Heart left ventricle (tissue), 16 donors: ENCODE results near the gene P2RY8. TPM values are rescaled to one million over a fixed set of nuclear protein-coding genes. Genes with fewer than 3 reads are reported as not detected.
"Not testable (repeated sequence)": the region's sequence is repeated elsewhere in the genome, so short reads cannot be mapped to it uniquely, and the experiment has no call there.

Experiments used
- ATAC-seq, 4 donors: fragments of 200-7000 bp; cut with Tn5 transposase; one replicate each; pipeline ENCODE4 v1.9.1; 2020 to 2022; ENCODE audit warnings: moderate library complexity in 4 of 4, mild to moderate bottlenecking in 3 of 4, moderate number of reproducible peaks in 1 of 4
- DNase-seq, 5 donors: peaks; one replicate each; pipeline ENCODE4 v3.0.0-alpha.2; 2020
- H3K27ac ChIP-seq, 12 donors: fragments of 200-600 bp; sonication (generic) in 4 of 12; one replicate each; pipeline versions ENCODE4 v1.5.0 to v1.8.0; 2016 to 2022; ENCODE audit warnings: mild to moderate bottlenecking in 2 of 12
- H3K27me3 ChIP-seq, 9 donors: fragments of 200-600 bp; sonication (generic) in 2 of 9; one replicate each; pipeline versions ENCODE4 v1.5.1 to v1.8.0; 2016 to 2022; ENCODE audit warnings: mild to moderate bottlenecking in 3 of 9
- H3K36me3 ChIP-seq, 9 donors: fragments of 200-600 bp; sonication (generic) in 2 of 9; one replicate each; pipeline versions ENCODE4 v1.5.0 to v1.8.0; 2018 to 2022; ENCODE audit warnings: mild to moderate bottlenecking in 2 of 9
- H3K4me1 ChIP-seq, 12 donors: fragments of 200-600 bp; sonication (generic) in 4 of 12; one replicate each; pipeline versions ENCODE4 v1.5.0 to v1.8.0; 2016 to 2022; ENCODE audit warnings: mild to moderate bottlenecking in 3 of 12
- H3K4me3 ChIP-seq, 12 donors: fragments of 200-600 bp; sonication (generic) in 4 of 12; one replicate each; pipeline versions ENCODE4 v1.5.0 to v1.8.0; 2017 to 2022; ENCODE audit warnings: mild to moderate bottlenecking in 9 of 12, moderate library complexity in 4 of 12
- H3K9me3 ChIP-seq, 12 donors: fragments of 200-600 bp; sonication (generic) in 4 of 12; one replicate each; pipeline versions ENCODE4 v1.5.0 to v1.8.0; 2016 to 2022; ENCODE audit warnings: mild to moderate bottlenecking in 1 of 12
- POLR2A ChIP-seq, 2 donors: fragments of 450-650 bp; IDR thresholded peaks; one replicate each; pipeline ENCODE4 v1.6.1; 2017; ENCODE audit warnings: antibody characterized with exemption in 2 of 2, mild to moderate bottlenecking in 2 of 2, moderate library complexity in 2 of 2
- WGBS, 4 donors: extraction: QIAGEN DNeasy Blood & Tissue Kit in 2 of 4; methylation state at CpG; one replicate each; pipeline versions ENCODE4 v1.1.5 to v1.1.7; 2013 to 2018; 5-methylcytosine and 5-hydroxymethylcytosine counted together
- intact Hi-C, 10 donors: fragments of 100-400 bp; cut with DNase I; formaldehyde crosslinking; loops; one replicate each; pipeline versions ENCODE4 v1.11.1 to v1.14.2; 2022
- polyA plus RNA-seq, 2 donors: library from polyadenylated mRNA; stranded (reverse); fragments of 200-250 nt; gene quantifications; one replicate each; pipeline ENCODE4 v1.2.3, GENCODE V29; 2013
- total RNA-seq, 9 donors: library from RNA; depleted of rRNA in 2 of 9; stranded (reverse); fragments of >200 nt in 2 of 9; fragmentation: NEBNext Ultra II Directional in 3 of 9; extraction: Animal tissue kit (Norgen Biotek cat#: 25700) in 3 of 9; gene quantifications; one replicate each; pipeline versions ENCODE4 v1.1.0 to v1.2.4, GENCODE V29; 2016 to 2023
- TF ChIP-seq, protein P1 (sequence below), 12 donors: fragments of 200-600 bp; sonication (generic) in 4 of 12; IDR thresholded peaks; one replicate each; pipeline versions ENCODE4 v1.5.0 to v1.8.0; 2018 to 2022; ENCODE audit warnings: antibody characterized with exemption in 12 of 12, mild to moderate bottlenecking in 5 of 12
- donor health status: ischemic (EF 13 %, LVEDD 7.1; RV severe dilation, severe dysfunction).
- donor health status: healthy with polysubstance abuse.
- donor health status: DM: no; HTN: yes; CAD: no.
- donor health status: DM: no; HTN: no; CAD: no.
- donor health status: ischemic (EF 25% LVEDD 6.9; RV normal size, moderate dysfunction).
- donor health status: ischemic (EF 25% LVEDD 5.7; RV mildly dilated, moderate dysfunction).
- donor health status: healthy.
- donor health status: DM: yes; HTN: yes; CAD: no.
- donor health status: ischemic (EF 35%, LVEDD 5.7; RV mildly dilated, moderate dysfunction).
- donor health status: nonischemic (EF 11% LVEDD 7.7; RV severe dilation, severe dysfunction).
- donor health status: DM: yes; HTN: yes; CAD: no.
- donor health status: PGD.
- donor health status: ischemic (EF 29% LVEDD 5.4; RV normal size, mild dysfunction).
- donor health status: nonischemic (EF 23%, LVEDD 6.1; RV moderate dilation, normal function).

The P2RY8 gene
- total and polyA plus RNA-seq, 11 donors: 0.62 to 10.5 (median 2.3) TPM

DNA sequence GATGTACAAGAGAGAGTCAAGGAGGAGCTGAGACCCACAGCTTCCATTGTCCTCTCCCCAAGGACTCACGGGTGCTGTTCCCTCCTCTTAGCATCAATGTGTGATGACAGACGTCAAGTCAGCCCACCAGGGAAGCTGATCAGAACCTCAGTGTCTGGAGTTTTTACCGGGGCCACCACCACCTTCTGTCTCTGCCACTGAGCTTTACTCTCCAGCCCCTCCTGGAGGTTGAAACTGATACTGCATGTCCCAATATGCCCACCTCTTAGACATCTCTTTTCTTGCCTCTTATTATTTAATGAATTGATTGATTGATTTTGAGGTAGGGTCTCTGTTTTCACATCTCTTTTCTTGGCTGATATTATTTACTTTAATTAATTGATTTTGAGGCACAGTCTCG lies 44.1 kb upstream of the P2RY8 start:
- H3K9me3 ChIP-seq: no peaks in the 10 kb centered on the region
- WGBS, 4 donors: 24 to 43% (median 35%) methylated on average over 4 of the region's 4 CpGs
- DNase-seq (peak in 1 of 5 donors; percentile 56), ATAC-seq (peak in 2 of 4 donors; percentile 52 to 61)
- TF ChIP-seq, protein P1, sequence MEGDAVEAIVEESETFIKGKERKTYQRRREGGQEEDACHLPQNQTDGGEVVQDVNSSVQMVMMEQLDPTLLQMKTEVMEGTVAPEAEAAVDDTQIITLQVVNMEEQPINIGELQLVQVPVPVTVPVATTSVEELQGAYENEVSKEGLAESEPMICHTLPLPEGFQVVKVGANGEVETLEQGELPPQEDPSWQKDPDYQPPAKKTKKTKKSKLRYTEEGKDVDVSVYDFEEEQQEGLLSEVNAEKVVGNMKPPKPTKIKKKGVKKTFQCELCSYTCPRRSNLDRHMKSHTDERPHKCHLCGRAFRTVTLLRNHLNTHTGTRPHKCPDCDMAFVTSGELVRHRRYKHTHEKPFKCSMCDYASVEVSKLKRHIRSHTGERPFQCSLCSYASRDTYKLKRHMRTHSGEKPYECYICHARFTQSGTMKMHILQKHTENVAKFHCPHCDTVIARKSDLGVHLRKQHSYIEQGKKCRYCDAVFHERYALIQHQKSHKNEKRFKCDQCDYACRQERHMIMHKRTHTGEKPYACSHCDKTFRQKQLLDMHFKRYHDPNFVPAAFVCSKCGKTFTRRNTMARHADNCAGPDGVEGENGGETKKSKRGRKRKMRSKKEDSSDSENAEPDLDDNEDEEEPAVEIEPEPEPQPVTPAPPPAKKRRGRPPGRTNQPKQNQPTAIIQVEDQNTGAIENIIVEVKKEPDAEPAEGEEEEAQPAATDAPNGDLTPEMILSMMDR (IDR thresholded peaks at IDR 0.05): peak; percentile 67 to 89 (median 78)
- TF ChIP-seq POLR2A (IDR thresholded peaks at IDR 0.05): no peak
- no peak overlapping the region for H3K27ac ChIP-seq
- no peak overlapping the region for H3K4me3 ChIP-seq
- intact Hi-C loops: loop anchor here in 4 of 10 donors (1.0 to 5.0 kb wide), 3 partner anchors 124 to 127 kb away; no protein-coding TSS in a partner anchor
- H3K4me1 ChIP-seq: peaks cover 0 to 7% (median 0%) of the 10 kb centered on the region in 12 donors
- no peaks in the 10 kb centered on the region for H3K27me3 ChIP-seq
- no peaks in the 10 kb centered on the region for H3K36me3 ChIP-seq

DNA sequence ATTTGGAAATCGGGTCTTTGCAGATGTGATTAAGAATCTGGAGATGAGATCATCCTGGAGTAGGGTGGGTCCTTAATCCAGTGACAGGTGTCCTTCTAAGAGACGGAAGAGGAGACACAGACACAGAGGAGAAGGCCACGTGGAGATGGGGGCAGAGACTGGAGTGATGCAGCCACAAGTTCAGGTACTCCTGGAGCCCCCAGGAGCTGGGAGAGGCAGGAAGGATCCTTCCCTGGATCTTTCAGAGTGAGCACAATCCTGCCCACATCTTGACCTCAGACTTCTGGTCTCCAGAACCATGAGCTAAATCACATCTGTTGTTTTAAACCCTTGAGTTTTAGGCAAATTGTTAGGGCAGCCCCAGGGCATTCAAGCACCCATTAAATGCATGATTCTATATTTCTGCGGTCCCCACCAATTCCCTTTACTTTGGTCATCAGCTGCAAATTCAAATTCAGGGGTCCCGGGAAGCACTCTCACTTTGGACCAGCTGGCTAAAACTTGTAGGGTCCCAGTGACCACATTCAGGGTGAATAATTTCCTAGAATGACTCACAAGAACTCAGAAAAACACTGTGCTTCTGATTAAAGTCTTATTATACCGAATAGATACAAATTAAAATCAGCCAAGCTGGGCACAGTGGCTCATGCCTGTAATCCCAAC lies 41.7 kb upstream of the P2RY8 start:
- ATAC-seq: no peak
- intact Hi-C loops: loop anchor here in 5 of 10 donors (5.0 to 10.0 kb wide), 4 partner anchors 41 to 121 kb away; partner anchors contain the start of gene P2RY8 (in 1 of the 5)

DNA sequence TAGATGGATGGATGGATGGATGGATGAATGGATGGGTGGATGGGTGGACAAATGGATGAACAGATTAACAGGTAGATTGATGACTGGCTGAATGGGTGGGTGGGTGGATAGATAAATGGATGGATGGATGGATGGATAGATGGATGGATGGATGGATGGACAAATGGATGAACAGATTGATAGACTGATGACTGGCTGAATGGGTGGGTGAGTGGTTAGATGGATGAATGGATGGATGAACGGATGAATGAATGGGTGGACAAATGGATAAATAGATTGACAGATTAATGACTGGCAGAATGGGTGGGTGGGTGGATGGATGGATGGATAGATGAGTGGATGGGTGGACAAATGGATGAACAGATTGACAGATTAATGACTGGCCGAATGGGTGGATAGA lies 40.9 kb upstream of the P2RY8 start:
- TF ChIP-seq, protein P1 (IDR thresholded peaks at IDR 0.05): no peak
- TF ChIP-seq POLR2A (IDR thresholded peaks at IDR 0.05): no peak
- Histone ChIP-seq H3K4me3 (no peak overlapping the region), H3K27me3 (no peaks in the 10 kb centered on the region), H3K27ac (no peak overlapping the region), H3K4me1 (peaks cover 0 to 7% (median 0%) of the 10 kb centered on the region in 12 donors), H3K9me3 (no peaks in the 10 kb centered on the region), H3K36me3 (no peaks in the 10 kb centered on the region)
- WGBS, 4 donors: 47 to 62% (median 55%) methylated on average over 2 of the region's 2 CpGs
- intact Hi-C loops: loop anchor here in 5 of 10 donors (5.0 to 10.0 kb wide), 4 partner anchors 41 to 121 kb away; partner anchors contain the start of gene P2RY8 (in 1 of the 5)
- no peak for DNase-seq
- no peak for ATAC-seq

More for the DNA sequence above, 41.7 kb upstream of the P2RY8 start:
- H3K9me3 ChIP-seq: no peaks in the 10 kb centered on the region
- no peak for DNase-seq
- H3K4me1 ChIP-seq: peaks cover 0 to 7% (median 0%) of the 10 kb centered on the region in 12 donors
- TF ChIP-seq, protein P1 (IDR thresholded peaks at IDR 0.05): no peak
- TF ChIP-seq POLR2A (IDR thresholded peaks at IDR 0.05): no peak
- no peaks in the 10 kb centered on the region for H3K27me3 ChIP-seq
- WGBS, 4 donors: 64 to 69% (median 67%) methylated on average over 6 of the region's 6 CpGs
- no peaks in the 10 kb centered on the region for H3K36me3 ChIP-seq
- H3K4me3 ChIP-seq: no peak overlapping the region
- no peak overlapping the region for H3K27ac ChIP-seq

DNA sequence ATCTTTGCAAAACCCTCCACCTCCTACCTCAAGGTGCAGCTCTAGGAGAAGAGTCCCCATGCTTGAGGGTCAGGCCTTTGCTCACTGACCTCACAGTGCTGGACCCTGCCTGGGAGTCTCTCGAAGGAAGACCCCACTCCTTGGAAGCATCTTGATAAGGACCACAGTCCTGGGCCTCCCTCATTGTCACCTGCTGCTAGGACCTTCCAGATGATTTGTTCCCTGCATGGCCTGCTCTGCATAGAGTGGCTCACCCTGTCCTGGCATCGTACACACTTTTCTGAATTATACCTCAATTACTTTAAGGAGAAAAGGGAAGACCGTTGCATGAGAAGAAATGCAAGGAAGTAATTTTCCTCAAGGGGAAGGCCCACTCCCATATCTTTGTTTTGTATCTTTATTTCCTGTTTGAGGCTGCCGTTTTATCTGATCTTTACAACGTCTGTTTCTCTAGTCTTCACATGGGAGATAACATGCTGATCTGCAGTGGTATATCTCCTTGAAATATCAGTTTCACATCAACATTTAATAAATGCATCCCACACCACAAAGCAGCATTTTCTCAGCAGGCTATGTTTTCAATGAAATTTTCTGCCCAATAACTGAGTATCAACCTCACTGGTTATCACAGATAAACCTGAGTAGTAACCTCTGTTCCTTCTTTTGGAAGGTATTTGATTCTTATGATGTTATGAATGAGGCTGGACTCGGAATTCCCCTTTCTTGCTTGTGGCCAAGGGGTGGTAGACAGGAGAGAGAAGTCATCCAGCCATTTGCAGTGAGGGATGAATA lies 39.4 kb upstream of the P2RY8 start:
- TF ChIP-seq, protein P1 (IDR thresholded peaks at IDR 0.05): no peak
- no peak for TF ChIP-seq POLR2A (IDR thresholded peaks at IDR 0.05)
- Histone ChIP-seq H3K27me3 (peaks cover 0 to 6% (median 0%) of the 10 kb centered on the region in 9 donors), H3K27ac (no peak overlapping the region), H3K9me3 (no peaks in the 10 kb centered on the region), H3K4me3 (no peak overlapping the region), H3K4me1 (peaks cover 0 to 7% (median 0%) of the 10 kb centered on the region in 12 donors), H3K36me3 (no peaks in the 10 kb centered on the region)
- intact Hi-C loops: loop anchor here in 5 of 10 donors (5.0 to 10.0 kb wide), 4 partner anchors 39 to 119 kb away; partner anchors contain the start of gene P2RY8 (in 1 of the 5)
- ATAC-seq (no peak), DNase-seq (no peak)
- WGBS, 4 donors: 57 to 62% (median 59%) methylated on average over 6 of the region's 6 CpGs

DNA sequence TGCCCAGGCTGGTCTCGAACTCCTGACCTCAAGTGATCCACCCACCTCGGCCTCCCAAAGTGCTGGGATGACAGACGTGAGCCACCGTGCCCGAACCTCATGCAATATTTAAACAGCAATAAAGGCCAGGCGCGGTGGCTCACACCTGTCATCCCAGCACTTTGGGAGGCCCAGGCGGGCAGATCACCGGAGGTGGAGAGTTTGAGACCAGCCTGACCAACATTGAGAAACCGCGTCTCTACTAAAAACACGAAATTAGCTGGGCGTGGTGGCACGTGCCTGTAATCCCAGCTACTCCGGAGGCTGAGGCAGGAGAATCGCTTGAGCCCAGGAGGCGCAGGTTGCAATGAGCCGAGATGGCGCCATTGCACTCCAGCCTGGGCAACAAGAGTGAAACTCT lies 37.2 kb upstream of the P2RY8 start:
- DNase-seq, ATAC-seq, H3K27me3 ChIP-seq, H3K4me3 ChIP-seq, H3K27ac ChIP-seq, H3K36me3 ChIP-seq, H3K9me3 ChIP-seq: not testable (repeated sequence)
- peaks cover 0 to 18% (median 0%) of the 10 kb centered on the region in 12 donors for H3K4me1 ChIP-seq
- intact Hi-C loops: loop anchor here in 2 of 10 donors (5.0 to 10.0 kb wide), 2 partner anchors 109 to 117 kb away; no protein-coding TSS in a partner anchor
- WGBS, 4 donors: 91 to 95% (median 93%) methylated on average over 19 of the region's 19 CpGs
